Activated naive CD8-positive, alpha-beta T cell treated with anti-CD3 and anti-CD28 coated beads, Interleukin-2, amount 50 U/mL, for 24 hours (primary cell): ENCODE results near the gene CNTN5.

ENCODE experiments used
- ATAC-seq: fragments of 150-1000 bp; cut with Tn5 transposase; one replicate; pipeline ENCODE4 v1.10.0; 2021
- DNase-seq: peaks from one replicate; pipeline ENCODE4 v3.0.0; 2021
- H3K27ac Mint-ChIP-seq: one replicate; pipeline ENCODE4 v1.8.0; 2021; ENCODE audit warnings: mild to moderate bottlenecking, mixed read lengths
- H3K27me3 Mint-ChIP-seq: one replicate; pipeline ENCODE4 v1.8.0; 2021; ENCODE audit warnings: mixed read lengths
- H3K36me3 Mint-ChIP-seq: one replicate; pipeline ENCODE4 v1.8.0; 2021; ENCODE audit warnings: low read depth, mixed read lengths
- H3K4me1 Mint-ChIP-seq: one replicate; pipeline ENCODE4 v1.8.0; 2021; ENCODE audit warnings: mixed read lengths
- H3K4me3 Mint-ChIP-seq: one replicate; pipeline ENCODE4 v1.8.0; 2021; ENCODE audit warnings: mild to moderate bottlenecking, moderate library complexity, mixed read lengths
- H3K9me3 Mint-ChIP-seq: one replicate; pipeline ENCODE4 v1.8.0; 2021; ENCODE audit warnings: mixed read lengths

Gene CNTN5

DNA sequence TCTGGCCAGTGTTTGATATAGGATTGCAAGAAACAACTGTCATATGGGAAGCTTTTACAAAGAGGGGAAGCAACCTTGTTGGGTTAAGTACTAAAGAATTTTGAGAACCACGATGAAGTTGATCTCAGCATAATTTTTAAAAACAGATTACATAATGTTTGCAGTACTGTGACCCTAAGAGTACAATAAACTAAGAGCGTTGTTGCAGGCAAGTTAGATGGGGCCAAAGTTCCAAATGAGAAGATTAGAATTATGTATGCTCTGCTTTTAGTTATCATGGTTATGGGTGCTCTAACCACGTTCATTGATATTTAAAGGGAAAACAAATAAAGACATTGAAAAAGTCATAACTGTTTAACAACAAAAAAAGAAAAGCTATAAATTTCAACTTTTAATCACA lies 177.5 kb downstream of the CNTN5 start:
- H3K36me3 Mint-ChIP-seq, result no peaks in the 10 kb centered on the region
- H3K4me3 Mint-ChIP-seq, result no peak overlapping the region
- no peak for ATAC-seq
- no peak overlapping the region for H3K27ac Mint-ChIP-seq
- no peak for DNase-seq
- peaks cover 16% of the 10 kb centered on the region for H3K9me3 Mint-ChIP-seq
- H3K4me1 Mint-ChIP-seq, result no peaks in the 10 kb centered on the region
- H3K27me3 Mint-ChIP-seq, result no peaks in the 10 kb centered on the region

GRCh38 chr11:99199341-99199740 lies 178.6 kb downstream of the CNTN5 start:
- Mint-ChIP-seq H3K36me3 (no peaks in the 10 kb centered on the region), H3K27me3 (no peaks in the 10 kb centered on the region), H3K4me1 (no peaks in the 10 kb centered on the region), H3K9me3 (peaks cover 16% of the 10 kb centered on the region), H3K4me3 (no peak overlapping the region), H3K27ac (no peak overlapping the region)
- no peak for DNase-seq
- ATAC-seq, result no peak

- no peak for DNase-seq
- H3K4me1 Mint-ChIP-seq, result no peaks in the 10 kb centered on the region
- no peak for ATAC-seq
- H3K4me3 Mint-ChIP-seq, result no peak overlapping the region
- H3K9me3 Mint-ChIP-seq, result peaks cover 16% of the 10 kb centered on the region
- no peak overlapping the region for H3K27ac Mint-ChIP-seq
- no peaks in the 10 kb centered on the region for H3K36me3 Mint-ChIP-seq
- no peaks in the 10 kb centered on the region for H3K27me3 Mint-ChIP-seq
Measured at GRCh38 chr11:99200720-99201119, 180.0 kb downstream of the CNTN5 start.

DNA sequence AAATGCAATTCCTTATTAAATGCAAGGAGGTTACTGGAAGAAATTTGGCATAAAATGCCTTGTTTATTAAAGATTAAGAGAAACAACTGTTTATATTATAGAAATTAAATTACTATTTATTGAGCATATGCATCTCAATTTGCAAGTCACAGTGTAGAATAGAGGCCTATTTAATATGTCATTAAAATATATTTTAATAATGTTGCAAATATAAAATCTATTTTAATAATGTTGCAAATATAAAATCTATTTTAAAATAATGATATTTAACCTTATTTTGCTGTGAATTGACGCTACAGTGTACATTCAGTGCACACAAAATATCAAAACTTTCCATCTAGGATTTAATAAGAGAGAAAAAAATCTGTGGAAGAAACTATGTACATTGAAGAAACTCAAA lies 188.1 kb downstream of the CNTN5 start:
- Mint-ChIP-seq H3K36me3 (no peaks in the 10 kb centered on the region), H3K4me3 (no peak overlapping the region), H3K27me3 (no peaks in the 10 kb centered on the region), H3K4me1 (no peaks in the 10 kb centered on the region), H3K27ac (no peak overlapping the region), H3K9me3 (peaks cover 4% of the 10 kb centered on the region)
- ATAC-seq (no peak), DNase-seq (no peak)

DNA sequence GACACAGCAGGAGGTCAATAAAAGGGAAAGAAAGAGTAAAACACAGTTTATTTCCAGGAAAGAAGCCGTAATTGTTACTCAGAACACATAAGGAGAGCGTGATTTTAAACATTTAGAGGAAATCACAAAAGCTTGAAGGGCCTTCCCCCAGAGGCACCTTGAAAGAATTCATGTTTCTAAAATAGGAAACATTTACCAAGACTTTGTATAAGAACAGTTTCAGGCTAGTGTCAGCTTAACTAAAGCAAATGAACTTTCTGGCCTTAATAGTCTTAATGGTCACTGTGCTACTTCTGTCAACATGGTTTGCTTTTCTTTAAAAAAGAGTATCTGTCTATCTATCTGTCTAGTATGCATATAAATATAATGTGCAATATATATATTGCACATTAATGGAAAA lies 208.8 kb downstream of the CNTN5 start:
- Mint-ChIP-seq H3K4me1 (no peaks in the 10 kb centered on the region), H3K4me3 (no peak overlapping the region), H3K36me3 (no peaks in the 10 kb centered on the region), H3K27me3 (no peaks in the 10 kb centered on the region), H3K27ac (no peak overlapping the region), H3K9me3 (peaks cover 11% of the 10 kb centered on the region)
- DNase-seq (no peak), ATAC-seq (no peak)

DNA sequence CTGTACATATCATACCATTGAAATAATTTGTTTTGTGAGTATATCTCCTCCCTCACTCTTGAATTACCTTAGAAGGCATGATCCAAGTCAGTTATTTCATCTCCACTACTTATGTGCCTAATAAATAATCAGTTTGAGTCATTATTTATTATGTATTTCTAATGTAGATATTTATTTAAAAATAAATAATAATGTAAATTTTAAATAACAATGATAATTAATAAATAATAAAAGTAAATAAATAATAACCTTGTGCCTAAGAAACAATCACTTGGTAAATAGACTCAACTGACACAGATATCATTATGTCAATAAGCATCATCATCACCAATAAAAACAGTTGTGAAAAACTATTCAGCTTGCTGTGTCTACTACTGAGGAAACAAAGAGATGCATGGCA lies 213.8 kb downstream of the CNTN5 start:
- Mint-ChIP-seq H3K9me3 (peaks cover 6% of the 10 kb centered on the region), H3K27ac (no peak overlapping the region), H3K36me3 (no peaks in the 10 kb centered on the region), H3K27me3 (no peaks in the 10 kb centered on the region), H3K4me3 (no peak overlapping the region), H3K4me1 (no peaks in the 10 kb centered on the region)
- ATAC-seq (no peak), DNase-seq (no peak)

DNA sequence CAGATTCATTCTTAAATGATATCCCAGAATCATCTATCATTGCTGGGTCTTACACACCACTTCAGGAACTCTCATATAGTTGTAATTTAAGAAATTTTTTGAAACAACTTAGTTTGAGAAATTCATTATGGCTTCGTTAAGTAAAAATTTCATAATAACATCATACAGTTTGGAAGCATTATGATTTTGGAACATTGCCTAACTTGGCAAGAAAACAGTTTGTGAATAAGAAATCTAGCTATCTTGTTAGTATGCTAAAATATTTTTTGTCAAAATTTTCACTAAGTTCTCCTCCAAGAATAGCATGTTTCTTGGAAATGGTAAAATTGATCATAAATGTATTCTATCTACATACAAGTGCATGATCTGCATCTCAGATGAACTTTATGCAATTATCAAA lies 217.7 kb downstream of the CNTN5 start:
- Mint-ChIP-seq H3K27ac (no peak overlapping the region), H3K4me1 (no peaks in the 10 kb centered on the region), H3K36me3 (no peaks in the 10 kb centered on the region), H3K9me3 (peaks cover 10% of the 10 kb centered on the region), H3K27me3 (no peaks in the 10 kb centered on the region), H3K4me3 (no peak overlapping the region)
- ATAC-seq (no peak), DNase-seq (no peak)

GRCh38 chr11:99240192-99241030 lies 219.7 kb downstream of the CNTN5 start:
- Mint-ChIP-seq H3K4me3 (no peak overlapping the region), H3K27me3 (no peaks in the 10 kb centered on the region), H3K9me3 (peaks cover 7% of the 10 kb centered on the region), H3K36me3 (no peaks in the 10 kb centered on the region), H3K4me1 (no peaks in the 10 kb centered on the region), H3K27ac (no peak overlapping the region)
- DNase-seq, result no peak
- no peak for ATAC-seq

- ATAC-seq (no peak), DNase-seq (no peak)
- H3K27ac Mint-ChIP-seq, result no peak overlapping the region
- H3K27me3 Mint-ChIP-seq, result no peaks in the 10 kb centered on the region
- H3K9me3 Mint-ChIP-seq, result peaks cover 7% of the 10 kb centered on the region
- no peak overlapping the region for H3K4me3 Mint-ChIP-seq
- no peaks in the 10 kb centered on the region for H3K4me1 Mint-ChIP-seq
- H3K36me3 Mint-ChIP-seq, result no peaks in the 10 kb centered on the region
Measured at GRCh38 chr11:99241066-99241465, 220.3 kb downstream of the CNTN5 start.

DNA sequence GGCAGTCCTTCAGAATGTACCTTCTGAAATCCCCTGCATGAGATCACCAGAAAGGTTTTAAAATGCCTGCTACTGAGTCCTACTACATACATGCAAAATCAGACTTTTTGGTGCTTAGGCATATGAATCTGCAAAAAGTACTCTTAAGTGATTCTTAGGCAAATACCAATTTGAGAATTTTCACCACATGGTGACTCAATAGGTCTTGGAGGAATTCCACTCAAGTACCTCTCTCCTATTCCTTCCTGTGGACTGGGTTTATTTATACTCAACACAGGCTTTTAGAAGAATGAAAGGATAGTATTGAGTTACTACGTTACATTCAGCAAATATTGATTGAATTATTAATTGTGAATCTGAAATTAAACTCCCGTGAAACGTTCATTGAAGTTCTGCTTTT lies 223.9 kb downstream of the CNTN5 start:
- ATAC-seq, result no peak
- Mint-ChIP-seq H3K4me3 (no peak overlapping the region), H3K36me3 (no peaks in the 10 kb centered on the region), H3K27ac (no peak overlapping the region), H3K9me3 (peaks cover 7% of the 10 kb centered on the region), H3K27me3 (no peaks in the 10 kb centered on the region), H3K4me1 (no peaks in the 10 kb centered on the region)
- DNase-seq, result no peak

DNA sequence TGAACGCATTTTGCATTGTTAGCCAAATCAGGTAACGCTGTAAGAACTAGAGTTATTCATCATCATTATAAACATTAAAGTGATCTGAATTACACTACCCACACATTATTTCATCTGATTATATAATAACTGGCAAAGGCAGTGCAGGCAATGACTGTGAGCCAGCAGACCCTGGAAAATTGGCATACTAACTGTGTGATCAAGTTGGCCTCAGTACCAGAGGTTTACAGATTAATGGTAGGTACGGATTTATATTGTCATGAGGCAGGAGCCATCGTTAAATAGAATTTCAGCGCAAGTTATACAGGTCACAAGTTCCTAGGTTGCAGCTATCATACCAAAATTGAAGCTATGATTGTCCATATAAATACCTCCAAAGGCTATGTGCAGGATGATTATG lies 225.4 kb downstream of the CNTN5 start:
- H3K4me3 Mint-ChIP-seq, result no peak overlapping the region
- H3K27ac Mint-ChIP-seq, result no peak overlapping the region
- ATAC-seq, result no peak
- DNase-seq, result no peak
- H3K27me3 Mint-ChIP-seq, result no peaks in the 10 kb centered on the region
- H3K9me3 Mint-ChIP-seq, result peaks cover 5% of the 10 kb centered on the region
- no peaks in the 10 kb centered on the region for H3K4me1 Mint-ChIP-seq
- no peaks in the 10 kb centered on the region for H3K36me3 Mint-ChIP-seq

GRCh38 chr11:99256614-99257013 lies 235.9 kb downstream of the CNTN5 start:
- Mint-ChIP-seq H3K4me3 (no peak overlapping the region), H3K27me3 (no peaks in the 10 kb centered on the region), H3K4me1 (no peaks in the 10 kb centered on the region), H3K27ac (no peak overlapping the region), H3K36me3 (no peaks in the 10 kb centered on the region), H3K9me3 (peaks cover 5% of the 10 kb centered on the region)
- no peak for DNase-seq
- no peak for ATAC-seq

DNA sequence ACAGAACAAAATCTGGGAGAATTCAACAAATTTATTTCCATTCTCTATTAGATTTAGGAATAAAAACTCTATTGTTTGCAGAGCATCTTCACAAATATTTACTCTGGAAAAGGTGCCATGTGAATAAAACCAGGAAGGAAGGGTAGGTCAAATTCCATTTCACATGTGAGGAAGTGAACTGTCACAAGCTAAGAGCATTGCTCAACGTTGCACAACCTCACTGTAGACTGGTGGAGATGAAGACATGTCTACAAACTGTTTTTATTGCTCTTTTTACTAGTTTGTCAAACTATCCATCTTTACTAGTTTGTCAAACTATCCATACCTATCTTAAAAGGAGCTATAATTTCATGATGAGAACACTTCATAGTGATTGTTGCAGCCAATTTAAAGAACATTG lies 236.4 kb downstream of the CNTN5 start:
- no peak overlapping the region for H3K27ac Mint-ChIP-seq
- no peaks in the 10 kb centered on the region for H3K27me3 Mint-ChIP-seq
- no peak for ATAC-seq
- H3K4me3 Mint-ChIP-seq, result no peak overlapping the region
- no peak for DNase-seq
- peaks cover 1% of the 10 kb centered on the region for H3K9me3 Mint-ChIP-seq
- no peaks in the 10 kb centered on the region for H3K36me3 Mint-ChIP-seq
- H3K4me1 Mint-ChIP-seq, result no peaks in the 10 kb centered on the region

GRCh38 chr11:99260696-99261095 lies 239.9 kb downstream of the CNTN5 start:
- no peak for ATAC-seq
- Mint-ChIP-seq H3K9me3 (peaks cover under 1% of the 10 kb centered on the region), H3K4me1 (no peaks in the 10 kb centered on the region), H3K36me3 (no peaks in the 10 kb centered on the region), H3K27me3 (no peaks in the 10 kb centered on the region), H3K27ac (no peak overlapping the region), H3K4me3 (no peak overlapping the region)
- no peak for DNase-seq

DNA sequence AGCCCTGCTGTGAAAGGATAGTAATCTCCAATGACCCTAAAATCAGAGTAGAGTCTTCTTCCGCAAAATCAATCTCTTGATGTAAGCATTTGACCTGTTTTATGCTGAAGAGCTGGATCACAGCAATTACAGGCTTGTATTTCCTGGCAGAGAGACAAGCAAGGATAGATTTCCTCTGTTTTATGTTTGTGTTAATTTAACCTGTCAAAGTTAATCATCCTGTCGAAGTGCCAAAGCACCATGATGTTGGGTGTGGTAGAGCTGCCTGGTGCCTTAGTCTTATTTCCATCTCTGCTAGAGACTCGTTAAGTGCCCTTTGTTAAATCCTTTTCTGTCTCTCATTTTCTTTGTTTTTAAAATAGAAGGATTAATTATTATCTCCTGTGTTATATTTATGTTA lies 248.1 kb downstream of the CNTN5 start:
- Mint-ChIP-seq H3K27ac (no peak overlapping the region), H3K27me3 (no peaks in the 10 kb centered on the region), H3K36me3 (no peaks in the 10 kb centered on the region), H3K4me3 (no peak overlapping the region), H3K4me1 (no peaks in the 10 kb centered on the region), H3K9me3 (peaks cover 3% of the 10 kb centered on the region)
- DNase-seq (no peak), ATAC-seq (no peak)

DNA sequence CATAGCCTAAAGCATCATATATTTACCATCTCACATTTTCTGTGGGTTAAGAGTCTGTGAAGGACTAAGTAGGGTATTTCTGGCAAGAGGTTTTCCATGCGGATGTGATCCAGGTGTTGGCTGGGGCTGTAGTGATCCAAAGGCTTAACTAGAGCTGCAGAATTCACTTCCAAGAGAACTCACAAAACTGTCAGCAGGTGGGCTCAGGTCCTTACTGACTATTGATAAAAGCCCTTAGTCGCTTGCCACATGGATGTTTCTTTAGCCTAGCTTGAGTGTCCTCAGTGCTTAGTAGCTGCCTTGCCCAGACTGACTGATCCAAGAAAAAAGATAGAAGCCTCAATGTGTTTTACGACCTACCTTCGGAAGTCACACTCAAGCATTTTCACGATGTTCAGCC lies 250.8 kb downstream of the CNTN5 start:
- Mint-ChIP-seq H3K36me3 (no peaks in the 10 kb centered on the region), H3K27ac (no peak overlapping the region), H3K9me3 (no peaks in the 10 kb centered on the region), H3K4me3 (no peak overlapping the region), H3K4me1 (no peaks in the 10 kb centered on the region), H3K27me3 (no peaks in the 10 kb centered on the region)
- no peak for ATAC-seq
- no peak for DNase-seq
